Measurements from ENCODE around the gene DLG2.

Gene DLG2

DNA sequence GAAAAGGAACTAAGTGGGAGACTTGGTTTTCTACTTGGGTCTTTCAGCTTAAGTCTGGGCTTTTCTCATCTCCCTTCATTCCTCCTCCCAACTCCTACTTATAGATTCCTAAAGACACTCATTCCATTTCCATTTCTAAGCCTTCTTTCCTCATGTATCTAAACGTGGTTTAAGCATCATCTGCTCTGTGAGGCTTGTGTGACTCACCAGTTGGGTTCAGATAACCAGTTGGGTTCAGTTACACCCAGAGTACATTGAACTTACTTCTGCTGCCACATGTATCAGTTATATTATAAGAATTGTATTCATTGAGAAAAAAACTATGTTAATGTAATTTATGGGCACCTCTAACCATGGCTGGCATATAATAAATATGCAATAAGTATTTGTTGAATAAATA, 1509.8 kb downstream of the DLG2 start:
- H3K4me3 ChIP-seq (ENCODE audit: low read depth, low read length), result no peak overlapping the region
- TF ChIP-seq, protein P1, sequence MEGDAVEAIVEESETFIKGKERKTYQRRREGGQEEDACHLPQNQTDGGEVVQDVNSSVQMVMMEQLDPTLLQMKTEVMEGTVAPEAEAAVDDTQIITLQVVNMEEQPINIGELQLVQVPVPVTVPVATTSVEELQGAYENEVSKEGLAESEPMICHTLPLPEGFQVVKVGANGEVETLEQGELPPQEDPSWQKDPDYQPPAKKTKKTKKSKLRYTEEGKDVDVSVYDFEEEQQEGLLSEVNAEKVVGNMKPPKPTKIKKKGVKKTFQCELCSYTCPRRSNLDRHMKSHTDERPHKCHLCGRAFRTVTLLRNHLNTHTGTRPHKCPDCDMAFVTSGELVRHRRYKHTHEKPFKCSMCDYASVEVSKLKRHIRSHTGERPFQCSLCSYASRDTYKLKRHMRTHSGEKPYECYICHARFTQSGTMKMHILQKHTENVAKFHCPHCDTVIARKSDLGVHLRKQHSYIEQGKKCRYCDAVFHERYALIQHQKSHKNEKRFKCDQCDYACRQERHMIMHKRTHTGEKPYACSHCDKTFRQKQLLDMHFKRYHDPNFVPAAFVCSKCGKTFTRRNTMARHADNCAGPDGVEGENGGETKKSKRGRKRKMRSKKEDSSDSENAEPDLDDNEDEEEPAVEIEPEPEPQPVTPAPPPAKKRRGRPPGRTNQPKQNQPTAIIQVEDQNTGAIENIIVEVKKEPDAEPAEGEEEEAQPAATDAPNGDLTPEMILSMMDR (IDR thresholded peaks at IDR 0.05; ENCODE audit: low read depth, low read length), result no peak

DNA sequence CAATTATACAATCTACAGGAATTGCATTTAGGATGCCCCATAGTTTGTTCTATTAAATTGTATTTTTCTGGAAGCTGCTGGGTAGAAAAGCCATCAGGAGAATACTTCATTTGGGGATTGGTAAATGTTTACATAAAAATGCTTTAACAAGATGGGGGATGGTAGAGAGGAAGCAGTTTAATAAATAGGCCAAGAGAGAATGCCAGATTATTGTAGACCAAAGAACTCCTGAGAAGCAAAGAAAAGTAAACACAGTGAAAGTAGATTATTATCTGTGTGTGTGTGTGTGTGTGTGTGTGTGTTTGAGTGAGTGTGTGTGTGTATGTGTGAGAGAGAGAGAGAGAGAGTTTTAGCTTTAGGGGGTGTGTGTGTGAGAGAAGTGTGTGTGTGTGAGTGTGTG, 1520.6 kb downstream of the DLG2 start:
- TF ChIP-seq, protein P1 (IDR thresholded peaks at IDR 0.05; ENCODE audit: low read depth, low read length), result no peak
- H3K4me3 ChIP-seq (ENCODE audit: low read depth, low read length), result no peak overlapping the region

DNA sequence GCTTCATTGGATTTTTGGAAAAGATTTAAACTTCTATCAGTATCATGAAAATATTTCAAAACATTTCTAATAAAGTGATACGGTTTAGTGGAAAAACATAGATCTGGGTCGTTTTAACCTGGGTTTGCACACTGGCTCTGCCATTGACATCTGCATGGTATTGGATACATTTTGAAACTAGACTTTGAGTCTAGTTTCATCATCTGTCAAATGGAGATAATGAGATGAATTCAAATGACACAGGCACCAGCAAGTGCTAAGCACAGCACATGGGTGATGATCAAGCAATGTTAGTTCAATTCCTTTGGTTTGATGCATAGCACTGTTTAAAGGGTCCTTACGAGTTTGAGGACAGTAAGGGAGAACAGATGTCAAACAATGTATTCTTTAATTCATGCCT, 1522.0 kb downstream of the DLG2 start:
- no peak overlapping the region for H3K4me3 ChIP-seq (ENCODE audit: low read depth, low read length)
- TF ChIP-seq, protein P1 (IDR thresholded peaks at IDR 0.05; ENCODE audit: low read depth, low read length), result no peak

DNA sequence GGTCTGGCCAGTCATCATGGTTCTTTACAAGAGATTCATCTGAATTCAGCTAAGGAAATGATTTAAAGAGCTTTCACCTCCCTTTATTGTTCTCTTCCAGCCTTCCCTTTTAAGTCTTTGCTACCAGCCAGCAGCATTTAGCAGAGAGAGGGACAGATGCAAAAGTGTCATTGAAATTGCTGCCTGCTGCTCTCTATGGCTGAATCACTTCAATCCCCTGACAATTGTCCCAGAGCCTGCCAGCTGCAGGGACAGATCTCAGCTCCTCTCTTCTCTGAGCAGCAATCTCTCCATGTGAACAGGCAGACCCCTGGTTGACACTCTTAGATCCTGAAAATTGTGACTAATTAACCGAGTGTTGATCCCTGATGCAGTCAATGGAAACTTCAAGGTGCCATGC, 1524.0 kb downstream of the DLG2 start:
- TF ChIP-seq, protein P1 (IDR thresholded peaks at IDR 0.05; ENCODE audit: low read depth, low read length), result no peak
- H3K4me3 ChIP-seq (ENCODE audit: low read depth, low read length), result no peak overlapping the region

DNA sequence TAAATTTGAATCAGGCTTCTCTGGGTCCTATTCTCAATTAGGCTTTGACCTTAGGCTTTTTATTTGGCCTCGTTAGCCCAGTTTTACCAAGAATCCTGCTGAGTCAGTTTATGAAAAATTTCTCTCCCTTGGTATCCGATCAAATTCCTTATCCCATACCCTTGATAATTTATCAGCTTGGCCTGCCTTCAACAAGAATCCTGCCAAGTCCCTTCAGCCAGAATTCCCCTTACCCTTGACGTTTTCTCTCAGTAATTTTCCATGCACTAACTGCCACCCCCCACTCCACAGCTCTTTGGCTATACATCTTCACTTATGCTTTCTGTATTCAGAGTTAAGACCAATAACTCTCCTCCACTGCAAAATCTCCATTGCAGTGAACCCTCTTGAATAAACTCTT, 1530.0 kb downstream of the DLG2 start:
- TF ChIP-seq, protein P1 (IDR thresholded peaks at IDR 0.05; ENCODE audit: low read depth, low read length), result no peak
- H3K4me3 ChIP-seq (ENCODE audit: low read depth, low read length), result no peak overlapping the region

DNA sequence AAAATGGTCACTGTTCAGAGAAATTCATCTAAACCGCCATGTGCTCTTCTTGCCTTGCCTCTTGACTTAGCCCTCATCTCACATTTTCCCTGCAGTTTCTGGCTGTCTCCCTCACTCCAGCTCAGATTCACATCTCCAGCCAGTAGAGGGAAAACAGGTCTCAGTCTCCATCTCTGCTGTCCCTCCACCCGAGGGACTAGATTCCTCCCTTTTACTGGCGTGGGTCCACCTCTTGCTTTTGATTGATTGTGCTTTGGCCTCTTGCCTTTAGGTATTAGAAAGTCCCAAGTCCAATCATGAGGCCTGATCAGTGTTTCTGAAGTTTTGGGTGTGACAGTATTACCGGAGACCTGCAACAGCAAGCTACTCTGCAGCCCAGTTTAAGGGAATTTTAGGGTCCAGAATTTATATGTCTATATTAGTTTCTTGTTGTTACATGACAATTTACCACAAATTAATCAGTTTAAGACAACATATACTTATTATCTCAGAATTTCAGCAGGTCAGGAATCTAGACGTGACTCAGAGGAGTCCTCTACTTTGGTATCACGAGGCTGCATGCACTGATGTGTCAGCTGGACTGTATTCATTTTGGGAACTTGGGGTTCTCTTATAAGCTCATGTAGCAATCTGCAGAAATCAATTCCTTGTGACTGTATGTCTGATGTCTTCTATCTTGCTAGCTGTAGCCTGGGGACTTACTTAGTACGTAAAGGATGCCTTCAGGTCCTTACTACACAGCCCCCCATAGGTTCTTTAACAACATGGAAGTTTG, 1535.7 kb downstream of the DLG2 start:
- no peak overlapping the region for H3K4me3 ChIP-seq (ENCODE audit: low read depth, low read length)
- TF ChIP-seq, protein P1 (IDR thresholded peaks at IDR 0.05; ENCODE audit: low read depth, low read length), result no peak

Measured in WI38 (cell line).